ENCODE results near the gene XYLT1. TPM values are rescaled to one million over a fixed set of nuclear protein-coding genes. Genes with fewer than 3 reads are reported as not detected.

The XYLT1 gene
- total RNA-seq, 1 donor from 2014 or later: 17.0 TPM

DNA sequence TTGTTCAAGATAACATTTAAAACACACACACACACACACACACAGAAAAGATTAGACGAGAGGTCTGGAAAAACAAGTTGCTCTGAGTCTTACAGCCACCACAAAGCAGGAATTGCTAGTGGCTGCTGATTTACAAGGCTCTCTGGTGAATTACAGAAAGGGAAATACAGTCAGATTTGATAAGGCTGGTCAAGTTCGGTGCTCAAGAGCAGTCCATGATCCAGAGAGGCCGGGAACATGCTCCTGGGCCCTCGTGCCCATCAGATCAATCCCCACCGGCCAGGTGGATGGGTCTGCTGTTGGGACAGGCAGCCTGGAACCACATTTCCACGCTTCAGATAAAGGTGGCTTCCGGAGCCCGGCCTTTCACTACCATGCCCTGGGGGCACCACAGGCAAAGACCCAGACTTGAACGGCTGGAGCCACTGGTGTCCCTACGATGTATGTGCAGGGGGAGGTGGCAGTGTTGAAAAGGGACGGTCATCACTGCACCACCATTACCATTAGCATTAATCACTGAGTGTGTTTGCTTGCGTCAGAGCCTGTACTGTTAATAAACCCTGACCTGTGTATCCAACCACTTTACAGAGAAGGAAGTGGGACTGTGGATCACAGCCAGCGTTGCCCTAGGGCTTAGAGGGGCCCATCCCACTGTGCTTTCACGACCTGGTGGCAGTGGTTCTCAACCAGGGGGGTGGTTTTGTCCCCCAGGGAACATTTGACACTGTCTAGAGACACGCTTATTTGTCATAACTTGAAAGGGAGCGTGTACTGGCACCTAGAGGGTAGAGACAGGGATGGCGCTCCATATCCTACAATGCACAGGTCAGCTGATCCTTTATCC, 95.1 kb downstream of the XYLT1 start:
- no peak for DNase-seq (ENCODE audit: low spot score)

GRCh38 chr16:17374668-17375255, 96.0 kb downstream of the XYLT1 start:
- no peak for DNase-seq (ENCODE audit: low spot score)

DNA sequence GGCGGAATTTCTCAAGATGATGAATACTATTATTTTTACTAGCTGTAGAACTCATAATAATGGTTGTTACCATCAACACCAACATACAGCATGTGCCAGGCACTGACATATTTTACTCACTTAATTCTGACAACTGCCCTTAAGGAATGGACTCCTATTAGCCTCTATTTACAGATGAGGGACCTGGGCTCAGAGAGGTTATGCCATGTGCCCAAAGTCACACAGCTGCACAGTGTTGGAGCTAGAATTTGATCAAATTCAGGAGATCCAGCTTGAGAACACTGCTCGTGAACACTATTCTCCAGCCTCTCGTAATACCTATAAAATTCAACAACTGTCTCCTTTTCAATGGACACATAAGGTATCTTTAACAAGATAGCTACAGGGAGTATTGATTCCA, 97.2 kb downstream of the XYLT1 start:
- no peak for DNase-seq (ENCODE audit: low spot score)

DNA sequence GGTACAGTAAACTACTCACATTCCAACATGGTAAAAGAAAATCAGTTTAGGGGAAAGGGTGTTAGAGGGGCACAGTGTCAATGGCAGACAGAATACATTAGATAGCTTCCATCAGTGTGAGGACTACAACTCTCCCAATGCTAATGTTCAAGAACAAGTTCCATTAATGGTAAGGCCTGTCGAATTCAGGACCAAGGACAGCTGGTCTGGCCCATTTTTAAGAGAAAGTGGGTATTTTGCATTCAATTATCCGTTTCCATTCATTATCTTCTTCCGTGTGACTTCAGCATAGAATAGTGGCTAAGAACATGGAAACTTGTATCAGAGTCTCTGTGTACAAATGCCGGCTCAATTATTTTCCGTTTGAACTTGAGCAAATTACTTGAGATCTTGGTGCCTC, 98.4 kb downstream of the XYLT1 start:
- DNase-seq (ENCODE audit: low spot score): no peak

DNA sequence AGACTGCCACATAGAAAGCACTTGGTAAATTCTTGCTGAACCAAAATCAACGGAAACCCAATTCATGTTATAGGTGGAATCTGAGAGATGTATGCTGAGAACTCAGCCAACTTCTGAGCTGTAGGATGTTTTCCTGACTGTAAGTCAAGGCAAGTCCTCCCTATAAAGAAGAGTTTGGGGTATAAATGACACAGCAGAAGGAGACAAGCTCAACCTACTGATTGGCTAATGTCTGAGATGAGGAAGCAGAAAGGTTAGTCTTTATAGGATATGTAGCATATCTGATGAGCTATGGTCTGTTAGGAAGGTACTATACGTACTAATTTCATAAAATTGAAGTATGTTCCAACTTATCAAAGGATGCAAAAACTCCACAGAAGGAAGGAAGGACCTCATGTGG, 99.5 kb downstream of the XYLT1 start:
- DNase-seq (ENCODE audit: low spot score): no peak

DNA sequence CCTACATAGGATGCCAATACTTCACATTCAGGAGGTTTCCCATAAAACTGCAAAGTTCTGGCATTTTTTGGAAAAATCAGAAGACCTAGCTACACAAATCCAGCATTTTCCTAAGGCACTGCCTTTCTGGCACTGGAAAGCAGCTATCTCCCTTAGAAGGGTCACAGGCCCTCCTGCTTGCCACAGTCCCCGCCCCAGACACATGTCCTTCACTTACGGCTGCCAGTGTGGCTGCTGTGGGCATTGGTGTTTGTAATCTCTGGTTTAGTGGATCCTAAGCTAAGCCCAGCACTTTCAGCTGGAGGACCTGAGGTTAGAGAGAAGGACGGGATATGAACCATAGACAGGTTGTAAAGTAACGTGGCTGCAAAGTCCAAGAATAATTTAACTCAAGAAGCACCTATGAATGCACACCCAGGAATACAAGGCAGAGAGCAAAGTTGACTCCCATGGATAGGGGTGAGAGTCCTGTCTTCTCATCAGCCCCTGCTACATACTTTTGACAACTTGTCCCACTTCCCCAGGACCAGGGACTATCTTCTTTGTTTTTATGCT, 100.0 kb downstream of the XYLT1 start:
- DNase-seq (ENCODE audit: low spot score): no peak

DNA sequence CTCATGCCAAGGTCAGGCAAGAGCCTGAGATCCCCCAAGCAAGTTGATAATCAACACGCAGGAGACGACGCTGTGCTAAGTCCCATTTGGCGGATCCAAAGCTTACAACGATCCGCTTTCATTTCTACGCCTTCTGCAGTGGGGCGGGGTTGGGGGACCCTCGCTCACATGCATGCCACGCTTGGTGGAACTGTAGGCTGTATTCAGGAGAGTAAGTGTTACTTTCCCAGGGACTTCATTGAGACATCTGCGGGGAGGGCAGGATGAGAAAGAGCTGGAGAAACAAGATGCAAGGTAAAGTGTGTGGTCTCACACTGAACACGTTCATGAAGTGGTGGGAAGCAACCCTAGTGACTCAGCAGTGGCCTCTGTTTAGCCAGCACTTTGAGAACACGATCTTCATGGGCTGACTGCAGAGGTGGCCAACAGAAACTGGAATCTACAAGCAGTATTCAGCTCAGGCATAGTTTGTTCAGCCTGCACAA, 100.5 kb downstream of the XYLT1 start:
- DNase-seq (ENCODE audit: low spot score): no peak

DNA sequence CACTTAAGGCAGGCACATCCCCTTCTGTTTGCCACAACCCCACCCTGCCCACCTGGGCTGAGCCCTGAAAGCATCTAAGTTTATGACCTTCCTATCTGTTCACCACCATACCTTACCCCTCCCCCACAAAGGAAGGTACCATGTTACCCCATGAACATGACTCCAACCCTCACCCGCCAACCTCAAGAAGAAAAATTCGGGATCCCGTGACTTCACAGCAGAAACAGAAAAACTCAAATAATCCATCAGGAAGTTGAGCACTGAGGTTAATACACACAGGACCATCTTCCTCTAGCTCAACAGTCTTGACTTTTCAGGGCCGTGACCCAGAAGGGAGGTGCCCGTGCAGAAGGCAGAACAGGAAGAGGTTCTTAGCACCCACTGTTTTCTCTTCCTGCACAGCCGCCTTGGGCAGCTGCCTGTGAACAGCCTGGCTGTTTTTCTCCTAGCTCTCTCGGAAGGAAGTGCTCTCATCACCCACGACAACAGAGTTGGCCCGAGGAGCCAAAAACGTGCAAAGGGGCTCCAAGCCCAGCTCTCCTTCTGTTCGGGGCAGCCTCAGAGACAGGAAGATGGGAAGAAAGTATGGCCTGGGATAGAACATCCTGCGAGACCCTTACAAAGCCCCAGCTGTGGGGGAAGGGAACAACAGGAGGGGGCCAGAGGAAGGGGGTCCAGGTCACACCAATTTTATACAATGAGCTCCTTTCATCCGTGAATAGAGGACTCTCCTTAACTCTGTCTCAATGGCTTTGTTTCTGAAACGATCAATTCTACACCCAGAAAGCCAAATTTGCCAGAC, 101.1 kb downstream of the XYLT1 start:
- DNase-seq (ENCODE audit: low spot score): peak; percentile 73

GRCh38 chr16:17368951-17369350, 101.8 kb downstream of the XYLT1 start:
- DNase-seq (ENCODE audit: low spot score): no peak

GRCh38 chr16:17368446-17368845, 102.3 kb downstream of the XYLT1 start:
- no peak for DNase-seq (ENCODE audit: low spot score)

DNA sequence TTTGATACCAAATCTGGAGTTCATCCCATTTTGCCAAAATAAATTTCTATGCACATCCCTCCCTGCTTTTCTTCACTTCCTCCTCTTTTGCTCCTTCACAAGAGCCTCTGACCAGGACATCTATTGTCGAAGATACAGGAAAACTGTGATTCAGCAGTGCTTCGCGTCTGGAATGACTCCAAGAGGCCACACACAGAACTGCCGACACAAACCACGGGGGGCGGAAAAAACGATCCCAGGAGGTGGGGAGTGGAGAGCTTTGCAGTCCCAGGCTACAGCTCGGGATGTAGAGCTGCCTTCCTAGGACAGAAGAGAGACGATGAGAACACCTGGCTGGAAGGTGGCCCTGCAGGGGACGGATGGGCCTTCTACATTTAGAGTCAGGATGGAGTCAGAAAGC, 102.8 kb downstream of the XYLT1 start:
- DNase-seq (ENCODE audit: low spot score): no peak

GRCh38 chr16:17367036-17367435, 103.7 kb downstream of the XYLT1 start:
- no peak for DNase-seq (ENCODE audit: low spot score)

DNA sequence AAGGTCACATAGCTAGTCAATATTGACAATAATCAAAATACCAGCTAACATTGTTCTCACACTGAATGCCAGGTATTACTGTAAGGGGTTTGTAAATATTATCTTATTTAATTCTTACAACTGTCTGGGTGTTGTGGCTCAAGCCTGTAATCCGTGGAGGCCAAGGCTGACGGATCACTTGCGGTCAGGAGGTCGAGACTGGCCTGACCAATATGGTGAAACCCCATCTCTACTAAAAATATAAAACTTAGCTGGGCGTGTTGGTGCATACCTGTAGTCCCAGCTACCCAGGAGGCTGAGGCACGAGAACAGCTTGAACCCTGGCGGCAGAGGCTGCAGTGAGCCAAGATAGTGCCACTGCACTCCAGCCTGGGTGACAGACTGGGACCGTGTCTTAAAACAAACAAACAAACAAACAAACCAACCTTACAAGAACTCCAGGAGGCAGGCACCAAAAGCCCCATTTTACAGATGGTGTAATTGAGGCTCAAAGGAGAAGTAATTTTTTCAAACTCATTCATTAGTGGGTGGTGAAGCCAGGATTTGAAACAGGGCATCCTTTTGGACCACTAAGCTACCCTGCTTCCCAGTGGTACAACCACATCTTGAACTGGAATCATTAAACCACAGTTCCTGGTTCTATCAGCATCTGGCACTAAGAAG, 104.3 kb downstream of the XYLT1 start:
- no peak for DNase-seq (ENCODE audit: low spot score)

GRCh38 chr16:17365591-17366298, 105.0 kb downstream of the XYLT1 start:
- DNase-seq (ENCODE audit: low spot score): no peak

DNA sequence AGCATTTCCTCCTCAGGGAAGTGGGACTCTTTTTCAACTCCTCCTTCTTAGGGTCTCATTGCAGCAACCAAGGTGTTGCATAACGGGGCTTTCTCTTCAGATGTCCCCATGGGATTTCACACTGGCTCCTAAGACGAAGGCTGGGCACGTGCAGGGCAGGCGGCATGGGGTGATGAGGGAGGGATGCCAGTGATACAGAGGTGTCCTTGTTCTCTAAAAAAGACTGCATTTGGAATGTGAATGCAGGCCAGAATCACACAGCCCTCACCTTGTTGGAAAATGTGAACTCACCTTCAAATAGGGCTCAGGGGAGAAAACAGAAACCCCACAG, 105.6 kb downstream of the XYLT1 start:
- no peak for DNase-seq (ENCODE audit: low spot score)

- no peak for DNase-seq (ENCODE audit: low spot score)
Observed at GRCh38 chr16:17364319-17365210, 106.2 kb downstream of the XYLT1 start.

- DNase-seq (ENCODE audit: low spot score): no peak
Observed at GRCh38 chr16:17362946-17363345, 107.8 kb downstream of the XYLT1 start.

- DNase-seq (ENCODE audit: low spot score): no peak
Observed at GRCh38 chr16:17362183-17362582, 108.6 kb downstream of the XYLT1 start.

DNA sequence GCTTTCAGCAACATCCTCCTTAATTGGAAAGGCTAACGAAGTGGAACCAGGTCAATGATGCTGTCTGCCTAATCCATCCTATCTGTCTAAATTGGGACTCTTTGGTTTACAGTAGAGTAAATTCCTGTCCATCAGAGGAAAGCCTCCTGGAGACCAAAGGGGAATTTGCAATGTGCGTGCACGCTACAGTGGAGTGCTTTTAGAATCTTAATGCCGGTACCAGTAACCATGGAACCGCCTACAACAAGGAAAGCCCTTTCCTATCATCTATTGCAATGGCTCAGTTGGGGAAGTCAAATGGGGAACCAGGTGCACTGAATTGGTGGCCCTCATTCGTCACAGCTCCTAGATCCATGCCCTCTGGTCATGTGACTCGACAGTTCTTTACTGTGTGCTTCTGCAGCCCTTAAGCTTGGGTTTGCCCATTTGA, 110.1 kb downstream of the XYLT1 start:
- DNase-seq (ENCODE audit: low spot score): no peak

DNA sequence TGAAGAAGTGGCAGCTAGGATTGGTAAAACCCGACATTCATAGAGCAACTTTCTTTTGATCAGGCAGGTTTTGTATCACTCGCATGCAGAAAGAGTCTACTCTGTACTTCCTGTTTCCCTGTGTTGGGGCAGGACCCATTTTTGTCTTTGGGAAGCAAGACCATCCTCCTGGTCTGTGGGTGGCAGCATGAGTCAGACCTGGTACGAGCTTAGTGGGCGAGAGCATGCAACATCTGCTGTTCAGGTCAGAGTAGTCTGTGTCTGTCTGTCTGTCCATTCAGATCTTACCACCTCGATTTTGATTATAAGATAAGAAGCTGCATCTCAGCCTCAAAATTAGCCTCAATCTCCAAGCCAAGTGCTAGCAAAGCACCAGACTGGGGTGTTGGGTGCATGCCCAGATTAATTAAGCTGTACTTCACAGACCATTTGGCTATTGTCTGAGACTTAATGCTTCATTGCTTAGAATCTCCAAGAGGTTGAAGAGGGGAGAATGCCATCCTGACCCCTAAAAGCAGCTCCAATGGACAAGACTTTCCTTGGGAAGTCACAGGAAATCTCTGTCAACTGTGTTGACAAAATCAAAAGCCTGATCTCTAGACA, 110.9 kb downstream of the XYLT1 start:
- no peak for DNase-seq (ENCODE audit: low spot score)

Data from ureter (tissue), 1 donor.